WTC11 (cell line): Measurements from ENCODE around the gene OPN4. TPM values are rescaled to one million over a fixed set of nuclear protein-coding genes. Genes with fewer than 3 reads are reported as not detected.

Experiments used
- ATF1 ChIP-seq: sonication (generic); formaldehyde crosslinking; IDR thresholded peaks from 2 replicates; pipeline ENCODE4 v1.8.1; 2023; ENCODE audit warnings: mild to moderate bottlenecking, moderate library complexity, missing genetic modification reagents
- E2F4 ChIP-seq: sonication (generic); formaldehyde crosslinking; IDR thresholded peaks from 2 replicates; pipeline ENCODE4 v1.8.1; 2022; ENCODE audit warnings: low read depth, mild to moderate bottlenecking, moderate library complexity, missing genetic modification reagents, borderline replicate concordance
- EMX1 ChIP-seq: fragments of 250-450 bp; sonication (Bioruptor Pico); IDR thresholded peaks from 2 replicates; pipeline ENCODE4 v1.8.0; 2021; ENCODE audit warnings: mild to moderate bottlenecking
- ETV6 ChIP-seq: sonication (generic); formaldehyde crosslinking; IDR thresholded peaks from 2 replicates; pipeline ENCODE4 v1.8.1; 2022; ENCODE audit warnings: mild to moderate bottlenecking, missing genetic modification reagents
- GRHL2 ChIP-seq: fragments of 250-450 bp; sonication (Bioruptor Pico); IDR thresholded peaks from 2 replicates; pipeline ENCODE4 v1.8.0; 2022; ENCODE audit warnings: mild to moderate bottlenecking, moderate library complexity; ENCODE audit not compliant: insufficient replicate concordance, severe bottlenecking
- IRF2 ChIP-seq: sonication (generic); formaldehyde crosslinking; IDR thresholded peaks from 2 replicates; pipeline ENCODE4 v1.8.0; 2022; ENCODE audit warnings: low read depth, missing genetic modification reagents, borderline replicate concordance
- KAT7 ChIP-seq: sonication (generic); formaldehyde crosslinking; IDR thresholded peaks from 2 replicates; pipeline ENCODE4 v1.8.1; 2023; ENCODE audit warnings: missing genetic modification reagents, mild to moderate bottlenecking, borderline replicate concordance
- MYBL2 ChIP-seq: sonication (generic); formaldehyde crosslinking; IDR thresholded peaks from 2 replicates; pipeline ENCODE4 v1.8.1; 2023; ENCODE audit warnings: mild to moderate bottlenecking, moderate library complexity, missing genetic modification reagents
- NR1H2 ChIP-seq: sonication (generic); formaldehyde crosslinking; IDR thresholded peaks from 2 replicates; pipeline ENCODE4 v1.9.0; 2021; ENCODE audit warnings: mild to moderate bottlenecking, moderate library complexity, missing genetic modification reagents
- SMAD4 ChIP-seq: sonication (generic); formaldehyde crosslinking; IDR thresholded peaks from 2 replicates; pipeline ENCODE4 v1.8.0; 2022; ENCODE audit warnings: mild to moderate bottlenecking, missing genetic modification reagents
- TCF7 ChIP-seq: sonication (generic); formaldehyde crosslinking; IDR thresholded peaks from 2 replicates; pipeline ENCODE4 v1.8.0; 2022; ENCODE audit warnings: mild to moderate bottlenecking, low read depth, missing genetic modification reagents, moderate library complexity
- ZNF317 ChIP-seq: sonication (generic); formaldehyde crosslinking; IDR thresholded peaks from 2 replicates; pipeline ENCODE4 v1.8.1; 2023; ENCODE audit warnings: low read depth, mild to moderate bottlenecking, moderate library complexity, missing genetic modification reagents, borderline replicate concordance
- ZNF671 ChIP-seq: fragments of 250-450 bp; sonication (Bioruptor Pico); IDR thresholded peaks from 2 replicates; pipeline ENCODE4 v1.8.0; 2021; ENCODE audit warnings: mild to moderate bottlenecking
- total RNA-seq: library from RNA; stranded (reverse); gene quantifications from 3 replicates; pipeline ENCODE4 v1.2.3, GENCODE V29; 2021
- TF ChIP-seq, protein P1 (sequence below): sonication (generic); formaldehyde crosslinking; IDR thresholded peaks from 2 replicates; pipeline ENCODE4 v1.8.0; 2023; ENCODE audit warnings: missing genetic modification reagents, mild to moderate bottlenecking, borderline replicate concordance
- TF ChIP-seq, protein P2 (sequence below): sonication (generic); formaldehyde crosslinking; conservative IDR thresholded peaks from 2 replicates; pipeline ENCODE4 v1.8.1; 2022; ENCODE audit warnings: mild to moderate bottlenecking, missing genetic modification reagents
- TF ChIP-seq, protein P3 (sequence below): sonication (generic); formaldehyde crosslinking; conservative IDR thresholded peaks from 2 replicates; pipeline ENCODE4 v1.8.1; 2023; ENCODE audit warnings: mild to moderate bottlenecking, low read depth, missing genetic modification reagents, moderate library complexity
- TF ChIP-seq, protein P4 (sequence below): sonication (generic); formaldehyde crosslinking; IDR thresholded peaks from 2 replicates; pipeline ENCODE4 v1.8.1; 2023; ENCODE audit warnings: mild to moderate bottlenecking, missing genetic modification reagents, moderate library complexity
- TF ChIP-seq, protein P5 (sequence below): sonication (generic); formaldehyde crosslinking; IDR thresholded peaks from 2 replicates; pipeline ENCODE4 v1.8.0; 2022; ENCODE audit warnings: mild to moderate bottlenecking, missing genetic modification reagents
- TF ChIP-seq, protein P6 (sequence below): sonication (generic); formaldehyde crosslinking; IDR thresholded peaks from 2 replicates; pipeline ENCODE4 v1.8.1; 2023; ENCODE audit warnings: mild to moderate bottlenecking, missing genetic modification reagents, borderline replicate concordance
- TF ChIP-seq, protein P7 (sequence below): sonication (generic); formaldehyde crosslinking; IDR thresholded peaks from 2 replicates; pipeline ENCODE4 v1.8.1; 2023; ENCODE audit warnings: mild to moderate bottlenecking, missing genetic modification reagents

Gene OPN4
- total RNA-seq, 1 experiment from 2014 or later = not detected

- TF ChIP-seq, protein P1, sequence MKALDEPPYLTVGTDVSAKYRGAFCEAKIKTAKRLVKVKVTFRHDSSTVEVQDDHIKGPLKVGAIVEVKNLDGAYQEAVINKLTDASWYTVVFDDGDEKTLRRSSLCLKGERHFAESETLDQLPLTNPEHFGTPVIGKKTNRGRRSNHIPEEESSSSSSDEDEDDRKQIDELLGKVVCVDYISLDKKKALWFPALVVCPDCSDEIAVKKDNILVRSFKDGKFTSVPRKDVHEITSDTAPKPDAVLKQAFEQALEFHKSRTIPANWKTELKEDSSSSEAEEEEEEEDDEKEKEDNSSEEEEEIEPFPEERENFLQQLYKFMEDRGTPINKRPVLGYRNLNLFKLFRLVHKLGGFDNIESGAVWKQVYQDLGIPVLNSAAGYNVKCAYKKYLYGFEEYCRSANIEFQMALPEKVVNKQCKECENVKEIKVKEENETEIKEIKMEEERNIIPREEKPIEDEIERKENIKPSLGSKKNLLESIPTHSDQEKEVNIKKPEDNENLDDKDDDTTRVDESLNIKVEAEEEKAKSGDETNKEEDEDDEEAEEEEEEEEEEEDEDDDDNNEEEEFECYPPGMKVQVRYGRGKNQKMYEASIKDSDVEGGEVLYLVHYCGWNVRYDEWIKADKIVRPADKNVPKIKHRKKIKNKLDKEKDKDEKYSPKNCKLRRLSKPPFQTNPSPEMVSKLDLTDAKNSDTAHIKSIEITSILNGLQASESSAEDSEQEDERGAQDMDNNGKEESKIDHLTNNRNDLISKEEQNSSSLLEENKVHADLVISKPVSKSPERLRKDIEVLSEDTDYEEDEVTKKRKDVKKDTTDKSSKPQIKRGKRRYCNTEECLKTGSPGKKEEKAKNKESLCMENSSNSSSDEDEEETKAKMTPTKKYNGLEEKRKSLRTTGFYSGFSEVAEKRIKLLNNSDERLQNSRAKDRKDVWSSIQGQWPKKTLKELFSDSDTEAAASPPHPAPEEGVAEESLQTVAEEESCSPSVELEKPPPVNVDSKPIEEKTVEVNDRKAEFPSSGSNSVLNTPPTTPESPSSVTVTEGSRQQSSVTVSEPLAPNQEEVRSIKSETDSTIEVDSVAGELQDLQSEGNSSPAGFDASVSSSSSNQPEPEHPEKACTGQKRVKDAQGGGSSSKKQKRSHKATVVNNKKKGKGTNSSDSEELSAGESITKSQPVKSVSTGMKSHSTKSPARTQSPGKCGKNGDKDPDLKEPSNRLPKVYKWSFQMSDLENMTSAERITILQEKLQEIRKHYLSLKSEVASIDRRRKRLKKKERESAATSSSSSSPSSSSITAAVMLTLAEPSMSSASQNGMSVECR (CRISPR knock-in tag) = peak; percentile 71; the same call in 1 of the 2 replicates
- TF ChIP-seq NR1H2 (CRISPR knock-in tag) = no peak
- peak; percentile 82; the same call in 1 of the 2 replicates for TF ChIP-seq ETV6 (CRISPR knock-in tag)
- no peak for TF ChIP-seq E2F4
- no peak for TF ChIP-seq ATF1
- TF ChIP-seq, protein P2, sequence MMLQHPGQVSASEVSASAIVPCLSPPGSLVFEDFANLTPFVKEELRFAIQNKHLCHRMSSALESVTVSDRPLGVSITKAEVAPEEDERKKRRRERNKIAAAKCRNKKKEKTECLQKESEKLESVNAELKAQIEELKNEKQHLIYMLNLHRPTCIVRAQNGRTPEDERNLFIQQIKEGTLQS (CRISPR knock-in tag) = no peak
- TF ChIP-seq EMX1 = no peak
- 0 out of 2 replicates have a peak, but pooled peaks have one; percentile 43 for TF ChIP-seq MYBL2 (CRISPR knock-in tag)
- TF ChIP-seq ZNF317 (CRISPR knock-in tag) = no peak
- TF ChIP-seq KAT7 = 0 out of 2 replicates have a peak, but pooled peaks have one; percentile 43
- TF ChIP-seq IRF2 = no peak
- no peak for TF ChIP-seq ZNF671 (CRISPR knock-in tag)
- TF ChIP-seq GRHL2 (CRISPR knock-in tag) = no peak
- 0 out of 2 replicates have a peak, but pooled peaks have one; percentile 37 for TF ChIP-seq TCF7
- no peak for TF ChIP-seq SMAD4 (CRISPR knock-in tag)
- TF ChIP-seq, protein P3, sequence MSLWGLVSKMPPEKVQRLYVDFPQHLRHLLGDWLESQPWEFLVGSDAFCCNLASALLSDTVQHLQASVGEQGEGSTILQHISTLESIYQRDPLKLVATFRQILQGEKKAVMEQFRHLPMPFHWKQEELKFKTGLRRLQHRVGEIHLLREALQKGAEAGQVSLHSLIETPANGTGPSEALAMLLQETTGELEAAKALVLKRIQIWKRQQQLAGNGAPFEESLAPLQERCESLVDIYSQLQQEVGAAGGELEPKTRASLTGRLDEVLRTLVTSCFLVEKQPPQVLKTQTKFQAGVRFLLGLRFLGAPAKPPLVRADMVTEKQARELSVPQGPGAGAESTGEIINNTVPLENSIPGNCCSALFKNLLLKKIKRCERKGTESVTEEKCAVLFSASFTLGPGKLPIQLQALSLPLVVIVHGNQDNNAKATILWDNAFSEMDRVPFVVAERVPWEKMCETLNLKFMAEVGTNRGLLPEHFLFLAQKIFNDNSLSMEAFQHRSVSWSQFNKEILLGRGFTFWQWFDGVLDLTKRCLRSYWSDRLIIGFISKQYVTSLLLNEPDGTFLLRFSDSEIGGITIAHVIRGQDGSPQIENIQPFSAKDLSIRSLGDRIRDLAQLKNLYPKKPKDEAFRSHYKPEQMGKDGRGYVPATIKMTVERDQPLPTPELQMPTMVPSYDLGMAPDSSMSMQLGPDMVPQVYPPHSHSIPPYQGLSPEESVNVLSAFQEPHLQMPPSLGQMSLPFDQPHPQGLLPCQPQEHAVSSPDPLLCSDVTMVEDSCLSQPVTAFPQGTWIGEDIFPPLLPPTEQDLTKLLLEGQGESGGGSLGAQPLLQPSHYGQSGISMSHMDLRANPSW (CRISPR knock-in tag) = no peak
- TF ChIP-seq, protein P4, sequence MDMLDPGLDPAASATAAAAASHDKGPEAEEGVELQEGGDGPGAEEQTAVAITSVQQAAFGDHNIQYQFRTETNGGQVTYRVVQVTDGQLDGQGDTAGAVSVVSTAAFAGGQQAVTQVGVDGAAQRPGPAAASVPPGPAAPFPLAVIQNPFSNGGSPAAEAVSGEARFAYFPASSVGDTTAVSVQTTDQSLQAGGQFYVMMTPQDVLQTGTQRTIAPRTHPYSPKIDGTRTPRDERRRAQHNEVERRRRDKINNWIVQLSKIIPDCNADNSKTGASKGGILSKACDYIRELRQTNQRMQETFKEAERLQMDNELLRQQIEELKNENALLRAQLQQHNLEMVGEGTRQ = no peak
- TF ChIP-seq, protein P5, sequence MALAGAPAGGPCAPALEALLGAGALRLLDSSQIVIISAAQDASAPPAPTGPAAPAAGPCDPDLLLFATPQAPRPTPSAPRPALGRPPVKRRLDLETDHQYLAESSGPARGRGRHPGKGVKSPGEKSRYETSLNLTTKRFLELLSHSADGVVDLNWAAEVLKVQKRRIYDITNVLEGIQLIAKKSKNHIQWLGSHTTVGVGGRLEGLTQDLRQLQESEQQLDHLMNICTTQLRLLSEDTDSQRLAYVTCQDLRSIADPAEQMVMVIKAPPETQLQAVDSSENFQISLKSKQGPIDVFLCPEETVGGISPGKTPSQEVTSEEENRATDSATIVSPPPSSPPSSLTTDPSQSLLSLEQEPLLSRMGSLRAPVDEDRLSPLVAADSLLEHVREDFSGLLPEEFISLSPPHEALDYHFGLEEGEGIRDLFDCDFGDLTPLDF (CRISPR knock-in tag) = no peak
- TF ChIP-seq, protein P6, sequence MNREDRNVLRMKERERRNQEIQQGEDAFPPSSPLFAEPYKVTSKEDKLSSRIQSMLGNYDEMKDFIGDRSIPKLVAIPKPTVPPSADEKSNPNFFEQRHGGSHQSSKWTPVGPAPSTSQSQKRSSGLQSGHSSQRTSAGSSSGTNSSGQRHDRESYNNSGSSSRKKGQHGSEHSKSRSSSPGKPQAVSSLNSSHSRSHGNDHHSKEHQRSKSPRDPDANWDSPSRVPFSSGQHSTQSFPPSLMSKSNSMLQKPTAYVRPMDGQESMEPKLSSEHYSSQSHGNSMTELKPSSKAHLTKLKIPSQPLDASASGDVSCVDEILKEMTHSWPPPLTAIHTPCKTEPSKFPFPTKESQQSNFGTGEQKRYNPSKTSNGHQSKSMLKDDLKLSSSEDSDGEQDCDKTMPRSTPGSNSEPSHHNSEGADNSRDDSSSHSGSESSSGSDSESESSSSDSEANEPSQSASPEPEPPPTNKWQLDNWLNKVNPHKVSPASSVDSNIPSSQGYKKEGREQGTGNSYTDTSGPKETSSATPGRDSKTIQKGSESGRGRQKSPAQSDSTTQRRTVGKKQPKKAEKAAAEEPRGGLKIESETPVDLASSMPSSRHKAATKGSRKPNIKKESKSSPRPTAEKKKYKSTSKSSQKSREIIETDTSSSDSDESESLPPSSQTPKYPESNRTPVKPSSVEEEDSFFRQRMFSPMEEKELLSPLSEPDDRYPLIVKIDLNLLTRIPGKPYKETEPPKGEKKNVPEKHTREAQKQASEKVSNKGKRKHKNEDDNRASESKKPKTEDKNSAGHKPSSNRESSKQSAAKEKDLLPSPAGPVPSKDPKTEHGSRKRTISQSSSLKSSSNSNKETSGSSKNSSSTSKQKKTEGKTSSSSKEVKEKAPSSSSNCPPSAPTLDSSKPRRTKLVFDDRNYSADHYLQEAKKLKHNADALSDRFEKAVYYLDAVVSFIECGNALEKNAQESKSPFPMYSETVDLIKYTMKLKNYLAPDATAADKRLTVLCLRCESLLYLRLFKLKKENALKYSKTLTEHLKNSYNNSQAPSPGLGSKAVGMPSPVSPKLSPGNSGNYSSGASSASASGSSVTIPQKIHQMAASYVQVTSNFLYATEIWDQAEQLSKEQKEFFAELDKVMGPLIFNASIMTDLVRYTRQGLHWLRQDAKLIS = peak; percentile 56; the same call in 1 of the 2 replicates
- TF ChIP-seq, protein P7, sequence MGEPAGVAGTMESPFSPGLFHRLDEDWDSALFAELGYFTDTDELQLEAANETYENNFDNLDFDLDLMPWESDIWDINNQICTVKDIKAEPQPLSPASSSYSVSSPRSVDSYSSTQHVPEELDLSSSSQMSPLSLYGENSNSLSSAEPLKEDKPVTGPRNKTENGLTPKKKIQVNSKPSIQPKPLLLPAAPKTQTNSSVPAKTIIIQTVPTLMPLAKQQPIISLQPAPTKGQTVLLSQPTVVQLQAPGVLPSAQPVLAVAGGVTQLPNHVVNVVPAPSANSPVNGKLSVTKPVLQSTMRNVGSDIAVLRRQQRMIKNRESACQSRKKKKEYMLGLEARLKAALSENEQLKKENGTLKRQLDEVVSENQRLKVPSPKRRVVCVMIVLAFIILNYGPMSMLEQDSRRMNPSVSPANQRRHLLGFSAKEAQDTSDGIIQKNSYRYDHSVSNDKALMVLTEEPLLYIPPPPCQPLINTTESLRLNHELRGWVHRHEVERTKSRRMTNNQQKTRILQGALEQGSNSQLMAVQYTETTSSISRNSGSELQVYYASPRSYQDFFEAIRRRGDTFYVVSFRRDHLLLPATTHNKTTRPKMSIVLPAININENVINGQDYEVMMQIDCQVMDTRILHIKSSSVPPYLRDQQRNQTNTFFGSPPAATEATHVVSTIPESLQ (CRISPR knock-in tag) = no peak
Measured at GRCh38 chr10:86632009-86632800, 22.1 kb upstream of the OPN4 start (continued).
